OCI-M2 (cell line): ENCODE data around the gene PIAS2.
A peak's percentile ranks its signal among the peaks of the same experiment; 100 is the strongest.
"Not testable (repeated sequence)": the region's sequence is repeated elsewhere in the genome, so short reads cannot be mapped to it uniquely, and the experiment has no call there.

ENCODE experiments used
- DNase-seq: peaks from one replicate; lab custom pipeline; 2025; ENCODE audit not compliant: unreplicated experiment; lab: John Stamatoyannopoulos, UW

PIAS2 gene

GRCh38 chr18:46903406-46903805 is 13.9 kb downstream of the PIAS2 start:
- DNase-seq: no peak

DNA sequence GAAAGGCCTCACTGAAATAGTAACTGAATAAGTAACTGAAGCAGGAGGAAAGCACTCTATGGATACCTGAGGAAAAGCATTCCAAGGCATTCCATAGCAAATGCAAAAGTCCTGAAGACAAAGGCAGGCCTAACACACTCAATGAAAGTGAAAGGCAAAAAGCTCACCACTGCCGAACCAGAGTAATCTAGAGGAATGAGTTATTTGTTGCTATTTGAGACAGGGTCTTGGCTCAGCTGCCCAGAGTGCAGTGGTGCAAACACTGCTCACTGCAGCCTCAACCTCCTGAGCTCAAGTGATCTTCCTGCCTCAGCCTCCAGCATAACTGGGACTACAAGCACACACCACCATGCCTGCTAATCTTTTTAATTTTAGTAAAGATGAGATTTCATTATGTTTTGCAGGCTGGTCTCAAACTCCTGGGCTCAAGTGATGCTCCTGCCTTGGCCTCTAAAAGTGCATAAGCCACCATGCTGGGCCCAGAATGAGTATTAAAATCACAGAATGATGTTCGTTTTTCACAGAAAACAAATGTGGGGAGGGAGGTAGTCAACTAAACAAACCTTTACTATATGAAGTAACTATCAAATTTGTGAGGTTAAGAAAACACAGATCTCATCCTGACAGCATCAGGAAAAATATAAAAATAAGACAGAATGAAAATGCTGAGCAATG is 17.9 kb downstream of the PIAS2 start:
- no peak for DNase-seq

GRCh38 chr18:46894124-46894523 is 23.2 kb downstream of the PIAS2 start:
- no peak for DNase-seq

DNA sequence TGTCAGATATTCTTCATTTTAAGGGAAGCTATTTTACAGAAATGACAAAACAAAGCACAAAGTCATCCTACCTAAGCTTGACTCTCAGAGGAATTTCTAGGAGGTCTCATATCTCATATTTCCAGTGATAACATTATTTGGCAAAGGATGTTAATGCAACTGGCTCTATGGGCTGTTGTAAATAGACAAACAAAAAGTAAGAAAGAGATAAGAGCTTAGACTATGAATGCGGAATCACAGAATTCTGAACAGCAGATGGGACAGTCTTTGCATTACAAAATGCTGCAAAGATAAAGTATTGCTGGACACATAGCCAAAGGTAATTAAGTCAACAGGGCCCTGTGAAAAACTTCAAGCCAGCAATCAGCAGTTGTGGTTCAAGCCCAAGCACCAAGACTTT is 23.9 kb downstream of the PIAS2 start:
- no peak for DNase-seq

DNA sequence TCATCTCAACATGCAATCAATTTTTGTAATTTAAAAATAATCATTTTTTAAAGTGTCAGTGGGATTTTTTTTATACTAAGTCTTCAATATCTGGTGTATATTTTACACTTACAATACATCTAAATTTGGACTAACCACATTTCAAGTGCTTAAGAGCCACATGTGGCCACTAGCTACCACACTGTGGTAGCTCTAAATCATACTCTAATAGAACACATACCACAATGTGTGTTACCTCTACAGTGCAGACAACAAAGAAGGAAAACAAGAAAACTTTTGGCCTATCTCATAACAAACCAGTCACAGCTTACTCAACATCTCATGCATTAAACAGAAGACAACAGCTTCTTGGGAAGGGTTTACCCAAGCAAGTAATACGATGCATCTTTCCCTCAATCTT is 24.5 kb downstream of the PIAS2 start:
- DNase-seq: no peak

DNA sequence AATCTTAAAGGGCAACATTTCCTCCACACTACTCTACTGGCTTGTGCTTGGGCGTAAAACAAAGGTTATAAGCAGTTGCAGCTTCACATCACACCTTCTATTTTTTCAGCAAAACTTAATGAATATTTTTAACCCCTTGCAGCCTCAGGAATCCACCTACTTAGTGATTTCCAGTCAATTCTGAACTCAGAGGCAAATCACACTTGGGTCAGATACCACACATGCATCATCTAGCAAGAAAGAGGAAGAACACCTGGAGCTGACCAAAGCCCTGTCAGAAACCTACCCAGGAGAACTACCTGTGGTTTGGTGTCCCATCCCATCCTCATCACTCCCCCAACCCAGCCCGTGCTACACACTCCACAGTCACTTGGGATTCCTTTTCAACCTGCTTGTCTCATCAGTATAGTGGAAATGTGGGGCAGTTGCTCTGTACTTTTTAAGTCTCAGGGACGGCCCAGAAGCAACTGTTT is 25.5 kb downstream of the PIAS2 start:
- DNase-seq: no peak

DNA sequence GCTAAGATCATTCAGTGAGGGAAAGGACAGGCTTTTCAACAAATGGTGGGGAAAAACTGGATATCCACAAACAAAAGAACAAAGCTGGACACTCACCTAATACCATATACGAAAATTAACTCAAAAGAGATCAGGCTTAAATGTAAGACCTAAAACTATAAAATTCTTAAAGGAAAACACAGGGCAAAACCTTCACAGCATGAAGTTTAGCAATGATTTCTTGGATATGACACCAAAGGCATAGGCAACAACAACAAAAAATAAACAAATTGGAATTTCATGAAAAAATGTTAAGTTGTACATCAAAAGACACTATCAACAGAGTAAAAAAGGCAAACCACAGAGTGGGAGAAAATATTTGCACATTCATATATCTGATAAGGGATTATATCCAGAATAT is 28.3 kb downstream of the PIAS2 start:
- DNase-seq: no peak

- DNase-seq: no peak
Observed at GRCh38 chr18:46886893-46887292, 30.4 kb downstream of the PIAS2 start.

GRCh38 chr18:46883180-46883579 is 34.1 kb downstream of the PIAS2 start:
- no peak for DNase-seq

- no peak for DNase-seq
Observed at GRCh38 chr18:46877329-46877987, 39.8 kb downstream of the PIAS2 start.

GRCh38 chr18:46868169-46868921 is 49.0 kb downstream of the PIAS2 start:
- no peak for DNase-seq

DNA sequence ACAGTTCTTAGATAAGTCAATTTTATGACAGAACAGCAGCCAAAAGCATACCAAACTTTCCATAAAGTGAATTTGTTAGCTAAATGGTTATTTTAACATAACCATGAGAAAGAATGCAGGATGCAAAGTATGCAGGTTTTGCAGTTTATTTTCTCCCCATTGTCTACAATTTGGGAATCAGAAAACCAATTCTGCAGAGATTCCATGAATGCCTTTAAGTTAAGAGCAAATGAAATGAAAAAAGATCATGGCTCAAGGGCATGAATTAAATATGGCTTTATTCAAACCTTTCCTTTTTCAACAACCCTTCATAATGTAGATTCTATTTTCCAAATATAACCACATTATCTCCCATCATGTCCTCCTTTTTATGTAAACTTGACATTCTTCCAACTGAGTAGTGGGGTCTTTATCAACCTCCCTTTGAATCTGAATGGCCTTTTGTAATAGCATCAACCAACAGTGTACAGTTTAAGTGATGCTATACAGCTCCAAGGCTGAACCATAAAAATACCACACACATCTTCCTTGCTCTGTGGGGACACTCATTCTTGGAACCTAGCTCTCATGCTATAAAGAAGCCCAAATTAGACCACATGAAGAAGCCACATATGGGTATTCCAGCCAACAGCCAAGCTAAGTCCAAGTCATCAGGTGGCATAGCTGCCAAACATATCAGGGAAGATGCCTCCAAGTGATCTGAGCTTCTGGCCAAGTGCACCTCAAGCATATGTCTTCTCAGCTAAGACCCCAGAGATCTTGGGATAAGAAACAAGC is 49.8 kb downstream of the PIAS2 start:
- no peak for DNase-seq

DNA sequence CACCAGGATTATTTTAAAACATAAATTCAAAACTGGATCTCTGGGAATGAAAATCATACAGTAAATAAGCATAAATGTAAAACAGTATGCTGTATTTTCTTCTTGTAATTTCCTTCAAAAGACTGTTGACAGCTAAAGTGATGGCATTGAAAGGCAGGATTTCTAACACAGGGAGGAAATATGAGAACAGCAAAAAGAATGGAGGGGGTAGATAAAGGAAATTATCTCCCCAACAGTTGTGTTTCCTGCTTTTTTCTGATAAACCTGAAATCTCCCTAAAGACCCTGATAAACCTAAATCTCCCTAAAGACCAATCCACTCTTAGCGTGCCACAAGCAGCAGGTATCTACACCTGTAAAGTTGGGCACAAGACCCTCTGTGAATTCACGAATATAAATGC is 50.8 kb downstream of the PIAS2 start:
- DNase-seq: peak; percentile 2

GRCh38 chr18:46865245-46865644 is 52.1 kb downstream of the PIAS2 start:
- DNase-seq: not testable (repeated sequence)

- DNase-seq: no peak
Observed at GRCh38 chr18:46859855-46860254, 57.5 kb downstream of the PIAS2 start.

- DNase-seq: no peak
Observed at GRCh38 chr18:46858290-46858689, 59.0 kb downstream of the PIAS2 start.

- DNase-seq: no peak
Observed at GRCh38 chr18:46856973-46857372, 60.3 kb downstream of the PIAS2 start.

GRCh38 chr18:46849007-46849406 is 68.3 kb downstream of the PIAS2 start:
- DNase-seq: no peak

DNA sequence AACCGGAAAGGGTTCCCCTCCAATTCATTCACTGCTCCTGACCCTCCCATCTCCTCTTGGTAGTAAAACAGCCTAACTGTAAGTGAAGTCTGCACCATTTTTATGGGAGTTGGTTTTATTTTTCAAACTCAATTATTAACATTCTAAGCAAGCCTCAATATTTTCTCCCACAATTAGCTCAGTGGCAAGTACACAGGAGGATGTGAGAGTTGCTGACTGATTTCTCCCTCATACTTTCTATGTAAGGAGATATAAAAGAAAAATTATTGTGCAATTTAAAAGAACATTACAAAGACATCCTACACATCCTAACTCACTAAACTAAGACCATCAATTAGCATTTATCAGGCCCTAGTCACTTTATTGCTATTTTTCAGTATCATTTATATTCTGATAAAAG is 73.9 kb downstream of the PIAS2 start:
- no peak for DNase-seq

DNA sequence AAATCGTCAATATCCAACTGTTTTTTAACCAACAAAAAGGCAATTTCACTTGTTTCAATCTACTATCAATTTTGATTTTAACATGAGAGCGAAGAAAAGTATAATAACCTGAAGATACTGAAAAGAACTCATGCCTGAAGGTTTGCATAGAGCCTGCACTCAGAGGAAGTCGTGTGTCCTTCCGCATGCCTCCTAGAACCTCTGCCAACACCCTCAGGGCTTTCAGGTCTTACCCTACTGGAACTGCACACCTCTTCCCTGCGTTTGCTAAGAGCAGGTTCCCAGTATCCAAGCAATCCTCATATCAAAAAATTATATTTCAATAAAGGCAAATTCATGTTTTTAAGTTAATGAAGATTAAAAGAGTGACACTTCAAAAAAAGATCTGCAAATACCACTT is 74.7 kb downstream of the PIAS2 start:
- no peak for DNase-seq

DNA sequence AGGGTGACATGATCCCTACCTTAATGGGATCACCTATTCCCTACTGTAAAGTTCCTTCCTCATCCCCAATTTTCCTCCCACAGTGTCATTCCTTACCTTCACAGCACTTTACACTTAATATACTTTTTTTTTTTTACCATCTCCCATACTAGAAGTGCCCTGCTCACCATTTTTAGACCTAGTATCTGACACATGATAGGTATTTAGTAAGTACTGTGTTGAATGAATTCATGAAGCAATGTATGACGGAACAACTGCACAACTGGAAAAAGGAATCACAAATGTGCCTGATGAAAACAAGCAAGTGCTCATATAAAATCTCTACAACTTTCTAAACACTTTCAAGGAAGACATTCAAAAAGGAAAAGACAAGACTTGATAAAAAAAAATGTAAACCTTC is 83.4 kb downstream of the PIAS2 start:
- no peak for DNase-seq
